GM23338 (cell line): ENCODE measurements around the gene SAMD11. TPM values are rescaled to one million over a fixed set of nuclear protein-coding genes. Genes with fewer than 3 reads are reported as not detected.

Experiments used
- ATAC-seq: fragments of 200-7000 bp; cut with Tn5 transposase; 3 replicates; pipeline ENCODE4 v1.9.1; 2020
- DNase-seq: peaks from one replicate; pipeline ENCODE4 v3.0.0-alpha.2; 2015; ENCODE audit warnings: low spot score
- H2AFZ ChIP-seq: fragments of 200-600 bp; sonication (generic); 2 replicates; pipeline ENCODE4 v1.8.0; 2016; ENCODE audit warnings: antibody characterized with exemption, mild to moderate bottlenecking, moderate library complexity
- H3F3A ChIP-seq: fragments of 200-600 bp; sonication (generic); replicated peaks from 2 replicates; pipeline ENCODE4 v1.8.0; 2017; ENCODE audit warnings: antibody characterized with exemption, mixed run types, low read depth
- H3K27ac ChIP-seq: fragments of 200-600 bp; sonication (generic); 2 replicates; pipeline ENCODE4 v1.6.1; 2016; ENCODE audit warnings: low read depth
- H3K27me3 ChIP-seq: fragments of 200-600 bp; sonication (generic); 2 replicates; pipeline ENCODE4 v1.8.0; 2016; ENCODE audit warnings: mild to moderate bottlenecking, mixed run types, moderate library complexity; ENCODE audit not compliant: insufficient read depth
- H3K36me3 ChIP-seq: fragments of 200-600 bp; sonication (generic); 2 replicates; pipeline ENCODE4 v1.8.0; 2016; ENCODE audit warnings: mild to moderate bottlenecking; ENCODE audit not compliant: insufficient read depth
- H3K4me1 ChIP-seq: fragments of 200-600 bp; sonication (generic); 2 replicates; pipeline ENCODE4 v1.8.0; 2016; ENCODE audit warnings: mild to moderate bottlenecking, moderate library complexity; ENCODE audit not compliant: insufficient read depth
- H3K4me2 ChIP-seq: fragments of 200-600 bp; sonication (generic); 2 replicates; pipeline ENCODE4 v1.7.1; 2017; ENCODE audit warnings: mixed run types
- H3K4me3 ChIP-seq: fragments of 200-600 bp; sonication (generic); 2 replicates; pipeline ENCODE4 v1.6.1; 2016; ENCODE audit warnings: mixed run types
- H3K79me2 ChIP-seq: fragments of 200-600 bp; sonication (generic); replicated peaks from 2 replicates; pipeline ENCODE4 v1.8.0; 2017; ENCODE audit warnings: mild to moderate bottlenecking; ENCODE audit not compliant: insufficient read depth
- H3K9me2 ChIP-seq: fragments of 200-600 bp; sonication (generic); 2 replicates; pipeline ENCODE4 v1.8.0; 2017; ENCODE audit not compliant: insufficient read depth
- H4K20me1 ChIP-seq: fragments of 200-600 bp; sonication (generic); replicated peaks from 2 replicates; pipeline ENCODE4 v1.8.0; 2017; ENCODE audit warnings: mild to moderate bottlenecking; ENCODE audit not compliant: insufficient read depth
- H3K27ac Mint-ChIP-seq: 2 replicates; pipeline ENCODE4 v1.8.0; 2020; ENCODE audit warnings: inconsistent platforms, mild to moderate bottlenecking, moderate library complexity, mixed read lengths
- H3K27me3 Mint-ChIP-seq: 3 replicates; pipeline ENCODE4 v1.8.0; 2022; ENCODE audit warnings: low read depth, mild to moderate bottlenecking, moderate library complexity, mixed read lengths, inconsistent platforms; ENCODE audit not compliant: insufficient read depth, poor library complexity
- H3K36me3 Mint-ChIP-seq: 3 replicates; pipeline ENCODE4 v1.8.0; 2021; ENCODE audit warnings: low read depth, mild to moderate bottlenecking, inconsistent platforms, moderate library complexity, mixed read lengths
- H3K4me1 Mint-ChIP-seq: 3 replicates; pipeline ENCODE4 v1.8.0; 2020; ENCODE audit warnings: mild to moderate bottlenecking, inconsistent platforms, mixed read lengths
- H3K4me3 Mint-ChIP-seq: 3 replicates; pipeline ENCODE4 v1.8.0; 2021; ENCODE audit warnings: moderate library complexity, mild to moderate bottlenecking, inconsistent platforms, mixed read lengths
- H3K9me3 Mint-ChIP-seq: 3 replicates; pipeline ENCODE4 v1.8.0; 2020; ENCODE audit warnings: moderate library complexity, mild to moderate bottlenecking, inconsistent platforms, mixed read lengths
- CREB1 ChIP-seq: fragments of 250-450 bp; sonication (Bioruptor Pico); IDR thresholded peaks from 2 replicates; pipeline ENCODE4 v1.5.0; 2020; ENCODE audit warnings: low read depth, mild to moderate bottlenecking, moderate library complexity
- CTCF ChIP-seq, 2 experiments: fragments of 200-600 bp in 1 of 2; sonication (generic) in 1 of 2; conservative IDR thresholded peaks; 2 replicates each; pipeline versions ENCODE4 v1.5.1 to v1.6.1; 2016 to 2017; ENCODE audit warnings: antibody characterized with exemption in 2 of 2, low read depth in 2 of 2, mild to moderate bottlenecking in 2 of 2, moderate library complexity in 1 of 2
- ETS1 ChIP-seq: IDR thresholded peaks from 2 replicates; pipeline ENCODE4 v1.6.1; 2016; ENCODE audit warnings: antibody characterized with exemption
- EZH2 ChIP-seq: fragments of 200-600 bp; sonication (generic); IDR thresholded peaks from one replicate; pipeline ENCODE4 v1.8.0; 2017; ENCODE audit warnings: antibody characterized with exemption, mild to moderate bottlenecking, low read depth; ENCODE audit not compliant: unreplicated experiment
- EZH2phosphoT487 ChIP-seq: fragments of 200-600 bp; sonication (generic); IDR thresholded peaks from one replicate; pipeline ENCODE4 v1.8.1; 2018; ENCODE audit warnings: antibody characterized with exemption; ENCODE audit not compliant: unreplicated experiment
- JUNB ChIP-seq: IDR thresholded peaks from one replicate; pipeline ENCODE4 v1.6.1; 2016; ENCODE audit warnings: antibody characterized with exemption; ENCODE audit not compliant: unreplicated experiment
- NANOG ChIP-seq: IDR thresholded peaks from 2 replicates; pipeline ENCODE4 v1.6.1; 2016; ENCODE audit warnings: antibody characterized with exemption, borderline replicate concordance
- POLR2AphosphoS5 ChIP-seq: IDR thresholded peaks from 2 replicates; pipeline ENCODE4 v1.6.1; 2016; ENCODE audit warnings: antibody characterized with exemption, low read depth
- REST ChIP-seq: IDR thresholded peaks from one replicate; pipeline ENCODE4 v1.6.1; 2018; ENCODE audit warnings: antibody characterized with exemption; ENCODE audit not compliant: unreplicated experiment
- STAT1 ChIP-seq: IDR thresholded peaks from one replicate; pipeline ENCODE4 v1.6.1; 2016; ENCODE audit warnings: antibody characterized with exemption; ENCODE audit not compliant: unreplicated experiment
- ZNF114 ChIP-seq: fragments of 250-450 bp; sonication (Bioruptor Pico); IDR thresholded peaks from 2 replicates; pipeline ENCODE4 v1.5.0; 2020; ENCODE audit warnings: mild to moderate bottlenecking, moderate library complexity
- ZNF331 ChIP-seq: fragments of 250-450 bp; sonication (Bioruptor Pico); IDR thresholded peaks from 2 replicates; pipeline ENCODE4 v1.5.0; 2020; ENCODE audit warnings: low read depth, mild to moderate bottlenecking, moderate library complexity
- ZNF462 ChIP-seq: fragments of 250-450 bp; sonication (Bioruptor Pico); IDR thresholded peaks from 2 replicates; pipeline ENCODE4 v1.5.0; 2020; ENCODE audit warnings: mild to moderate bottlenecking, moderate library complexity
- polyA plus RNA-seq: library from polyadenylated mRNA; unstranded; fragments of >200 nt; fragmentation: Nextera tagmentation; extraction: Ambion mirVana; gene quantifications from 2 replicates; pipeline ENCODE4 v1.2.1, GENCODE V29; 2016
- total RNA-seq: library from RNA; depleted of rRNA; stranded (reverse); fragments of >200 nt; shearing (Covaris generic); gene quantifications from 2 replicates; pipeline ENCODE4 v1.2.3, GENCODE V29; 2014

Gene SAMD11
- total and polyA plus RNA-seq, 2 experiments from 2014 or later, result 0.14 to 0.40 TPM

GRCh38 chr1:961132-961669 lies 37.5 kb downstream of the SAMD11 start:
- Histone ChIP-seq H3K4me2 (peak overlapping the region; percentile 74), H4K20me1 (peaks cover 4% of the 10 kb centered on the region; the same call in 1 of the 2 replicates), H3K27me3 (peaks cover 11% of the 10 kb centered on the region), H3K79me2 (peaks cover 18% of the 10 kb centered on the region), H3K27ac (no peak overlapping the region), H3K36me3 (no peaks in the 10 kb centered on the region), H3F3A (no peaks in the 10 kb centered on the region), H3K9me2 (no peaks in the 10 kb centered on the region), H3K4me1 (no peaks in the 10 kb centered on the region; the same call in 1 of the 2 replicates), H2AFZ (no peak overlapping the region), H3K4me3 (peak overlapping the region; percentile 97)
- TF ChIP-seq EZH2phosphoT487, result no peak
- TF ChIP-seq CTCF (conservative IDR thresholded peaks at IDR 0.05; ENCODE audit: low read depth in 2 of 2), result no peak
- TF ChIP-seq STAT1, result no peak
- TF ChIP-seq ZNF462 (CRISPR knock-in tag), result no peak
- TF ChIP-seq NANOG, result no peak
- no peak for TF ChIP-seq REST
- no peak for TF ChIP-seq EZH2
- no peak for TF ChIP-seq POLR2AphosphoS5
- no peak for TF ChIP-seq JUNB
- no peak for TF ChIP-seq ETS1
- TF ChIP-seq ZNF114 (CRISPR knock-in tag), result no peak
- no peak for TF ChIP-seq ZNF331 (CRISPR knock-in tag)
- TF ChIP-seq CREB1, result no peak
- H3K9me3 Mint-ChIP-seq, result no peaks in the 10 kb centered on the region
- H3K27me3 Mint-ChIP-seq, result peaks cover 30% of the 10 kb centered on the region
- peak; percentile 6 for ATAC-seq
- no peak for DNase-seq
- H3K4me3 Mint-ChIP-seq, result peak overlapping the region; percentile 61; the same call in 2 of the 3 replicates
- peaks cover 18% of the 10 kb centered on the region for H3K36me3 Mint-ChIP-seq
- no peak overlapping the region for H3K27ac Mint-ChIP-seq
- peaks cover 8% of the 10 kb centered on the region for H3K4me1 Mint-ChIP-seq
